H1 (cell line): Measurements from ENCODE around the gene EVA1C. TPM values are rescaled to one million over a fixed set of nuclear protein-coding genes. Genes with fewer than 3 reads are reported as not detected.

ENCODE experiments used
- CTCF ChIA-PET: fragments of 300-600 bp; sonication (Branson Sonifier 250); formaldehyde crosslinking; loops from one replicate; lab custom pipeline; 2021; ENCODE audit not compliant: partially characterized antibody; lab: Charles Lee
- POLR2A ChIA-PET: fragments of 300-600 bp; sonication (Branson Sonifier 250); formaldehyde crosslinking; loops from one replicate; lab custom pipeline; 2021; ENCODE audit warnings: inconsistent platforms; ENCODE audit not compliant: partially characterized antibody; lab: Charles Lee
- DNase-seq, 2 experiments: peaks; one replicate each; pipeline versions ENCODE4 v3.0.0 to v3.0.0-alpha.2; 2010 to 2022; ENCODE audit warnings: low spot score in 2 of 2, low read depth in 1 of 2, mixed read lengths in 1 of 2
- FAIRE-seq: peaks from 2 replicates; lab custom pipeline; 2011; peaks lifted over from hg19 to GRCh38; lab: Jason Lieb, UNC
- H2AFZ ChIP-seq: 2 replicates; pipeline ENCODE4 v1.8.1; 2012; ENCODE audit warnings: low read length, inconsistent platforms
- H2AK5ac ChIP-seq: 2 replicates; pipeline ENCODE4 v1.6.1; 2013; ENCODE audit warnings: low read depth, low read length
- H2BK120ac ChIP-seq: replicated peaks from 2 replicates; pipeline ENCODE3; 2013; ENCODE audit warnings: low read depth, low read length, inconsistent platforms
- H2BK12ac ChIP-seq: 2 replicates; pipeline ENCODE4 v1.6.1; 2013; ENCODE audit warnings: low read depth, low read length
- H2BK15ac ChIP-seq: 2 replicates; pipeline ENCODE4 v1.6.1; 2013; ENCODE audit warnings: low read length
- H2BK20ac ChIP-seq: 2 replicates; pipeline ENCODE4 v1.6.1; 2013; ENCODE audit warnings: low read length
- H2BK5ac ChIP-seq: 2 replicates; pipeline ENCODE4 v1.6.1; 2013; ENCODE audit warnings: low read depth, low read length
- H3K14ac ChIP-seq: 2 replicates; pipeline ENCODE4 v1.6.1; 2013; ENCODE audit warnings: inconsistent platforms; ENCODE audit not compliant: insufficient read length
- H3K18ac ChIP-seq: 2 replicates; pipeline ENCODE4 v1.6.1; 2013; ENCODE audit warnings: low read length; ENCODE audit errors: extremely low read depth
- H3K23ac ChIP-seq: 2 replicates; pipeline ENCODE4 v1.6.1; 2013; ENCODE audit warnings: inconsistent platforms; ENCODE audit not compliant: insufficient read length
- H3K23me2 ChIP-seq: 2 replicates; pipeline ENCODE4 v1.6.1; 2013; ENCODE audit warnings: low read depth, low read length
- H3K27ac ChIP-seq: 2 replicates; pipeline ENCODE4 v1.6.1; 2011; ENCODE audit warnings: low read depth, low read length, inconsistent platforms
- H3K27me3 ChIP-seq, 4 experiments: replicated peaks in 1 of 4; 1 replicate in 1 of 4; 2 replicates in 3 of 4; pipeline versions ENCODE4 v1.6.1 to v1.8.1; 2011 to 2013; ENCODE audit warnings: low read length in 3 of 4, mild to moderate bottlenecking in 3 of 4, inconsistent platforms in 2 of 4, mixed read lengths in 2 of 4, moderate library complexity in 1 of 4; ENCODE audit not compliant: control insufficient read depth in 3 of 4, insufficient read depth in 3 of 4; ENCODE audit errors: extremely low read depth in 1 of 4
- H3K36me3 ChIP-seq, 4 experiments: 2 replicates each; pipeline versions ENCODE4 v1.6.1 to v1.8.1; 2011 to 2013; ENCODE audit warnings: mild to moderate bottlenecking in 4 of 4, low read length in 3 of 4, moderate library complexity in 2 of 4, control low read depth in 1 of 4, inconsistent platforms in 1 of 4; ENCODE audit not compliant: insufficient read depth in 4 of 4, control insufficient read depth in 2 of 4
- H3K4ac ChIP-seq: replicated peaks from 2 replicates; pipeline ENCODE3; 2013; ENCODE audit warnings: low read length, low read depth, mixed read lengths, inconsistent platforms; ENCODE audit not compliant: insufficient read length
- H3K4me1 ChIP-seq, 4 experiments: replicated peaks in 1 of 4; 1 replicate in 1 of 4; 2 replicates in 3 of 4; pipeline versions ENCODE4 v1.6.1 to v1.8.1; 2011 to 2013; ENCODE audit warnings: low read length in 3 of 4, inconsistent platforms in 2 of 4, mixed read lengths in 1 of 4; ENCODE audit not compliant: insufficient read depth in 4 of 4, control insufficient read depth in 3 of 4
- H3K4me2 ChIP-seq, 2 experiments: 2 replicates each; pipeline versions ENCODE4 v1.6.1 to v1.8.1; 2011 to 2013; ENCODE audit warnings: low read depth in 2 of 2, low read length in 2 of 2, control low read depth in 1 of 2, inconsistent platforms in 1 of 2, mild to moderate bottlenecking in 1 of 2; ENCODE audit not compliant: insufficient read depth in 1 of 2
- H3K4me3 ChIP-seq, 4 experiments: fragments of 200-600, 300-600 bp in 1 of 4; sonication (generic), shearing (Covaris generic), sonication (Bioruptor Twin) in 1 of 4; 2 replicates each; pipeline versions ENCODE4 v1.5.1 to v1.8.1; 2011 to 2016; ENCODE audit warnings: low read length in 4 of 4, low read depth in 3 of 4, control low read depth in 2 of 4, inconsistent platforms in 2 of 4, mild to moderate bottlenecking in 2 of 4, mixed read lengths in 1 of 4, moderate library complexity in 1 of 4; ENCODE audit not compliant: insufficient read depth in 2 of 4; ENCODE audit errors: extremely low read depth in 1 of 4
- H3K56ac ChIP-seq: replicated peaks from 2 replicates; pipeline ENCODE3; 2013; ENCODE audit warnings: low read depth, mild to moderate bottlenecking, mixed read lengths, low read length, inconsistent platforms; ENCODE audit not compliant: insufficient read length
- H3K79me1 ChIP-seq: 2 replicates; pipeline ENCODE4 v1.6.1; 2013; ENCODE audit warnings: low read depth, low read length, control low read depth
- H3K79me2 ChIP-seq, 2 experiments: 2 replicates each; pipeline versions ENCODE4 v1.6.1 to v1.8.1; 2012 to 2013; ENCODE audit warnings: low read length in 2 of 2, mild to moderate bottlenecking in 2 of 2, inconsistent platforms in 1 of 2; ENCODE audit not compliant: insufficient read depth in 2 of 2, control insufficient read depth in 1 of 2
- H3K9ac ChIP-seq, 4 experiments: replicated peaks in 1 of 4; 1 replicate in 1 of 4; 2 replicates in 3 of 4; pipeline versions ENCODE4 v1.6.1 to v1.8.1; 2011 to 2013; ENCODE audit warnings: low read depth in 3 of 4, low read length in 3 of 4, control low read depth in 2 of 4, mild to moderate bottlenecking in 2 of 4, moderate library complexity in 2 of 4, inconsistent platforms in 1 of 4; ENCODE audit errors: extremely low read depth in 1 of 4
- H3K9me3 ChIP-seq, 2 experiments: 2 replicates each; pipeline versions ENCODE4 v1.6.1 to v1.8.1; 2012 to 2013; ENCODE audit warnings: mild to moderate bottlenecking in 2 of 2, moderate library complexity in 2 of 2, control low read depth in 1 of 2, inconsistent platforms in 1 of 2, low read depth in 1 of 2, low read length in 1 of 2, mixed read lengths in 1 of 2; ENCODE audit not compliant: insufficient read depth in 2 of 2
- H4K20me1 ChIP-seq, 2 experiments: replicated peaks in 1 of 2; 2 replicates each; pipeline versions ENCODE3 to v1.8.1; 2011 to 2013; ENCODE audit warnings: inconsistent platforms in 2 of 2, low read length in 2 of 2, mild to moderate bottlenecking in 1 of 2; ENCODE audit not compliant: insufficient read depth in 2 of 2, control insufficient read depth in 1 of 2
- H4K5ac ChIP-seq: 2 replicates; pipeline ENCODE4 v1.6.1; 2013; ENCODE audit warnings: low read length, low read depth, mixed read lengths, inconsistent platforms; ENCODE audit not compliant: insufficient read length
- H4K8ac ChIP-seq: 2 replicates; pipeline ENCODE4 v1.8.0; 2013; ENCODE audit warnings: mild to moderate bottlenecking, moderate library complexity, low read length, inconsistent platforms; ENCODE audit not compliant: insufficient read depth; ENCODE audit errors: extremely low read depth
- H4K91ac ChIP-seq: replicated peaks from 2 replicates; pipeline ENCODE3; 2013; ENCODE audit warnings: low read length, mixed read lengths, inconsistent platforms; ENCODE audit not compliant: insufficient read length
- FOSL1 ChIP-seq: IDR thresholded peaks from 2 replicates; pipeline ENCODE4 v1.6.1; 2011; ENCODE audit warnings: mild to moderate bottlenecking, low read depth, low read length, moderate library complexity; ENCODE audit not compliant: insufficient read depth
- HDAC6 ChIP-seq: IDR thresholded peaks from one replicate; pipeline ENCODE4 v1.7.1; 2012; ENCODE audit warnings: low read depth, mild to moderate bottlenecking, inconsistent platforms, low read length, moderate library complexity
- JUN ChIP-seq: IDR thresholded peaks from 2 replicates; pipeline ENCODE4 v1.6.1; 2011; ENCODE audit warnings: low read depth, mild to moderate bottlenecking, improper control_type of control experiment, low read length
- KDM4A ChIP-seq: IDR thresholded peaks from one replicate; pipeline ENCODE4 v1.7.1; 2012; ENCODE audit warnings: low read depth, mild to moderate bottlenecking, moderate library complexity, low read length, inconsistent platforms; ENCODE audit not compliant: severe bottlenecking
- NANOG ChIP-seq: IDR thresholded peaks from 2 replicates; pipeline ENCODE4 v1.6.1; 2011; ENCODE audit warnings: low read length, low read depth, mild to moderate bottlenecking, inconsistent platforms; ENCODE audit not compliant: insufficient read depth, poor library complexity, severe bottlenecking
- POLR2AphosphoS5 ChIP-seq: IDR thresholded peaks from 2 replicates; pipeline ENCODE4 v1.6.1; 2011; ENCODE audit warnings: low read depth, low read length
- SAP30 ChIP-seq: fragments of 300-600 bp; sonication (generic); IDR thresholded peaks from 2 replicates; pipeline ENCODE4 v1.7.1; 2012; ENCODE audit warnings: low read length, moderate library complexity, mild to moderate bottlenecking, inconsistent platforms; ENCODE audit not compliant: insufficient read depth, insufficient replicate concordance
- SIN3A ChIP-seq, 2 experiments: IDR thresholded peaks in 1 of 2; conservative IDR thresholded peaks in 1 of 2; 2 replicates each; pipeline ENCODE4 v1.6.1; 2011 to 2012; ENCODE audit warnings: low read length in 2 of 2, improper control_type of control experiment in 1 of 2, low read depth in 1 of 2, mild to moderate bottlenecking in 1 of 2
- SIX5 ChIP-seq: IDR thresholded peaks from 2 replicates; pipeline ENCODE4 v1.6.1; 2011; ENCODE audit warnings: mild to moderate bottlenecking, low read depth, low read length
- SP1 ChIP-seq: IDR thresholded peaks from 2 replicates; pipeline ENCODE4 v1.6.1; 2011; ENCODE audit warnings: low read depth, low read length
- TAF7 ChIP-seq: optimal IDR thresholded peaks from 2 replicates; pipeline ENCODE3; 2011; ENCODE audit warnings: low read depth, mild to moderate bottlenecking, inconsistent platforms, low read length, moderate library complexity, borderline replicate concordance
- TBP ChIP-seq: IDR thresholded peaks from 2 replicates; pipeline ENCODE4 v1.6.1; 2011; ENCODE audit warnings: low read depth, low read length, improper control_type of control experiment
- YY1 ChIP-seq: IDR thresholded peaks from 2 replicates; pipeline ENCODE4 v1.6.1; 2011; ENCODE audit warnings: low read depth, mild to moderate bottlenecking, low read length
- WGBS, 2 experiments: shearing (Covaris generic) in 1 of 2; methylation state at CpG; one replicate each; pipeline versions ENCODE4 v1.1.6 to v1.1.7; 2013 to 2015; ENCODE audit warnings: low lambda C conversion rate in 2 of 2, mixed read lengths in 2 of 2, inconsistent platforms in 1 of 2, low coverage in 1 of 2, missing lambda C conversion rate in 1 of 2; ENCODE audit not compliant: insufficient replicate concordance in 2 of 2, insufficient coverage in 1 of 2, insufficient read length in 1 of 2; ENCODE audit errors: extremely low coverage in 1 of 2, missing lambda C conversion rate in 1 of 2; 5-methylcytosine and 5-hydroxymethylcytosine counted together
- polyA plus RNA-seq, 7 experiments: library from polyadenylated mRNA; depleted of rRNA in 3 of 7; stranded (reverse) in 5 of 7; unstranded in 2 of 7; fragments of >200 nt in 5 of 7; fragments of 200-250 nt in 2 of 7; gene quantifications; 1 replicate in 5 of 7; 2 replicates in 1 of 7; 4 replicates in 1 of 7; pipeline versions ENCODE4 v1.2.1 to v1.2.3, GENCODE V29; 2011 to 2013; ENCODE audit warnings: missing spikeins in 2 of 7, mixed read lengths in 2 of 7
- total RNA-seq: library from RNA; stranded (reverse); fragmentation: NEBNext Ultra II Directional; extraction: Animal tissue kit (Norgen Biotek cat#: 25700); gene quantifications from 2 replicates; pipeline ENCODE4 v1.2.1, GENCODE V29; 2021

The EVA1C gene
- total and polyA plus RNA-seq, 2 of the 8 experiments (the other 6 are each of a cell fraction or from before 2014, with no cell fraction given) = 2.6 to 3.6 TPM

DNA sequence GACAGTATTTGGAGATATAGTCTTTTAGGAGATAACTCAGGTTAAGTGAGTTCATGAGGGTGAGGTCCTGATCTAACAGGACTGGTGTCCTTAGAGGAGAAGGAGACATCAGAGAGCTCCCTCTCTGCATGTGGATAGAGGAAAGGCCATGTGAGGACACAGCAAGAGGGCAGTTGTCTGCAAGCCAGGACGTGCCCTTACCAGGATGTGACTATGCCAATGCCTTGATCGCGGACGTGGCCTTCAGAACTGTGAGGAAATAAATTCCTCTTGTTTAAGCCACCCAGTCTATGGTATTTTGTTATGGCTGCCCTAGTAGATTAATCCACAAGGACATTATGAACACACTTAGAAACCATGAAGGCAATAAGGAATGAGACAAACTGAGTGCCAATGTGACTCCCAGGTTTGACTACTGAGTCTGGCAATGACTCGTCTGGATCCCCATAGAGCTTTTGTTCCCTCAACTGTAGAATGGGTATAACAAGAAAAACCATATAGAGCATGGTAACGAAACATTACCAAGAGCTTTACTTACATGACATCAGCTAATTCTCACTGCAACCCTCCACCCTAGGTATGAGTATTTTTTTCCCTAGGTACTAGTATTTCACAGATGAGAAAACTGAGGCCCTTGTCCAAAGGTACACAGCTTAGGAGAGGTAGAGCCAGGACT is 26.2 kb upstream of the EVA1C start:
- Histone ChIP-seq H4K5ac (no peak overlapping the region), H4K20me1 (peaks cover 17 to 25% of the 10 kb centered on the region in 2 experiments), H2BK120ac (no peak overlapping the region), H3K23ac (no peak overlapping the region), H3K36me3 (peaks cover 15 to 30% (median 22%) of the 10 kb centered on the region in 4 experiments; a peak in 7 of 8 replicates), H3K9ac (no peak overlapping the region; a peak in 1 of 7 replicates), H3K4ac (no peak overlapping the region), H2BK20ac (no peak overlapping the region), H3K14ac (no peak overlapping the region), H3K79me1 (peaks cover 16% of the 10 kb centered on the region), H3K4me2 (no peak overlapping the region), H4K91ac (no peak overlapping the region), H2BK12ac (no peak overlapping the region), H3K4me1 (peaks cover 0 to 6% (median 3%) of the 10 kb centered on the region in 4 experiments; a peak in 4 of 7 replicates), H3K79me2 (peaks cover 21 to 50% of the 10 kb centered on the region in 2 experiments), H3K23me2 (no peaks in the 10 kb centered on the region), H3K9me3 (no peaks in the 10 kb centered on the region), H2BK5ac (no peak overlapping the region), H3K56ac (no peak overlapping the region), H2BK15ac (no peak overlapping the region), H2AFZ (no peak overlapping the region), H3K4me3 (no peak overlapping the region), H4K8ac (no peak overlapping the region), H2AK5ac (no peak overlapping the region), H3K18ac (no peak overlapping the region), H3K27me3 (no peaks in the 10 kb centered on the region), H3K27ac (no peak overlapping the region; the same call in 1 of the 2 replicates)
- ChIA-PET CTCF (interaction anchor here (1.3 to 4.4 kb wide), 4 partner anchors 19 to 215 kb away, joined by 3 to 19 read pairs (median 11); no protein-coding TSS in a partner anchor), POLR2A (no interaction called here)
- FAIRE-seq (no peak), DNase-seq (no peak)
- 81% methylated on average over 6 of the region's 6 CpGs; no CpG with 5 or more reads in 1 of the 2 experiments for WGBS, 2 experiments
- TF ChIP-seq TBP (no peak), SIX5 (no peak), SAP30 (no peak), SP1 (no peak), KDM4A (no peak), TAF7 (no peak), POLR2AphosphoS5 (no peak), FOSL1 (no peak), NANOG (no peak), YY1 (no peak), SIN3A (conservative IDR thresholded peaks at IDR 0.05 in 1 of 2, IDR thresholded peaks at IDR 0.05 in 1 of 2; ENCODE audit: low read depth in 1 of 2, low read length in 2 of 2) (no peak), HDAC6 (no peak), JUN (no peak)
